ENCODE results near the gene DPPA2. TPM values are rescaled to one million over a fixed set of nuclear protein-coding genes. Genes with fewer than 3 reads are reported as not detected.

DPPA2 gene
- total and polyA plus RNA-seq, 2 of the 8 experiments (the other 6 are each of a cell fraction or from before 2014, with no cell fraction given): 7.8 to 12.6 TPM

DNA sequence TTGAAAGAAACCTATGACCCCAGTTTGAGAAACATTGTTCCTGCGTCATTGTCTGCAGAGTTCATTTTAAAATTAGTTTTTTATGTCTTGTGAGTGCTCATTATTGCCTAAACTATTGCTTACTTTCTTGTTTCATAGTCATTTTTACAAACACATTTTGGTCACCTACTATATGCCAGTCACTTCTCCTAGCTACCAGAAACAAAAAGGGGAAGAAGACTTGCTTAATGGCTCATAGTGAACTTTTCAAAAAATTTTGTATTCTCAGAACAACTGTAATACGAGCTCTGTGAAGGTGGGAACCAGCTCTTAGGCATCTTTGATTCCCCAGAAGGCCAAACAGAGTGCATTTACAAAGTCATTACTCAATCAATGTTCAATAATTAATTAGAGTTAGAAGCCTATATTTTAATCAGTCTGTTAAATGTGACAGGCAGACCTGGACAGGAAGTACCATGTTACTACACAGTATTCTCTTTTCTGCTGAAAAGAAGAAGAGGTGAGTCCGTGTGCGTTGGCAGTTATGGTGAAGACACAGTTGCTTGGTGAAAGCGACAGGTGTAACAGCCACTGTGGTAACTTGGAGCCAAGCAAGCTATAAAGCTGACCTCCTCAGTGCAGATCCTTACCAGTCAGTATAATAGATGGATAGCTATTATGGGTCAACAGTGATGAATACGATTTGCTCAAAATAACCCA is 46.6 kb downstream of the DPPA2 start:
- Histone ChIP-seq H3K9me3 (ENCODE audit: insufficient read depth in 2 of 2, low read depth in 1 of 2, low read length in 1 of 2) (no peaks in the 10 kb centered on the region), H4K8ac (ENCODE audit: extremely low read depth, insufficient read depth, low read length) (no peak overlapping the region), H2BK12ac (ENCODE audit: low read depth, low read length) (no peak overlapping the region), H2AFZ (ENCODE audit: low read length) (no peak overlapping the region), H3K23me2 (ENCODE audit: low read depth, low read length) (no peaks in the 10 kb centered on the region), H4K91ac (replicated peaks; ENCODE audit: insufficient read length, low read length) (no peak overlapping the region), H4K5ac (ENCODE audit: insufficient read length, low read depth, low read length) (no peak overlapping the region), H3K27me3 (replicated peaks in 1 of 4; ENCODE audit: control insufficient read depth in 3 of 4, extremely low read depth in 1 of 4, insufficient read depth in 3 of 4, low read length in 3 of 4) (no peaks in the 10 kb centered on the region), H3K79me1 (ENCODE audit: low read depth, low read length) (no peaks in the 10 kb centered on the region), H2BK5ac (ENCODE audit: low read depth, low read length) (no peak overlapping the region), H3K56ac (replicated peaks; ENCODE audit: insufficient read length, low read depth, low read length) (no peak overlapping the region), H3K18ac (ENCODE audit: extremely low read depth, low read length) (no peak overlapping the region), H3K4me2 (ENCODE audit: insufficient read depth in 1 of 2, low read depth in 2 of 2, low read length in 2 of 2) (no peak overlapping the region), H3K36me3 (ENCODE audit: control insufficient read depth in 2 of 4, insufficient read depth in 4 of 4, low read length in 3 of 4) (no peaks in the 10 kb centered on the region), H2BK20ac (ENCODE audit: low read length) (no peak overlapping the region), H3K9ac (replicated peaks in 1 of 4; ENCODE audit: extremely low read depth in 1 of 4, low read depth in 3 of 4, low read length in 3 of 4) (no peak overlapping the region), H3K14ac (ENCODE audit: insufficient read length) (no peak overlapping the region), H3K27ac (ENCODE audit: low read depth, low read length) (no peak overlapping the region), H2BK120ac (replicated peaks; ENCODE audit: low read depth, low read length) (no peak overlapping the region), H3K23ac (ENCODE audit: insufficient read length) (no peak overlapping the region), H4K20me1 (replicated peaks in 1 of 2; ENCODE audit: control insufficient read depth in 1 of 2, insufficient read depth in 2 of 2, low read length in 2 of 2) (no peaks in the 10 kb centered on the region), H2AK5ac (ENCODE audit: low read depth, low read length) (no peak overlapping the region), H3K79me2 (ENCODE audit: control insufficient read depth in 1 of 2, insufficient read depth in 2 of 2, low read length in 2 of 2) (no peaks in the 10 kb centered on the region), H3K4me1 (replicated peaks in 1 of 4; ENCODE audit: control insufficient read depth in 3 of 4, insufficient read depth in 4 of 4, low read length in 3 of 4) (no peaks in the 10 kb centered on the region), H2BK15ac (ENCODE audit: low read length) (0 out of 2 replicates have a peak overlapping the region, but pooled peaks have one; percentile 18), H3K4ac (replicated peaks; ENCODE audit: insufficient read length, low read depth, low read length) (no peak overlapping the region), H3K4me3 (ENCODE audit: extremely low read depth in 1 of 4, insufficient read depth in 2 of 4, low read depth in 3 of 4, low read length in 4 of 4) (no peak overlapping the region)
- POLR2A ChIA-PET (ENCODE audit: partially characterized antibody): no interaction called here
- DNase-seq (ENCODE audit: low read depth in 1 of 2, low spot score in 2 of 2): no peak
- CTCF ChIA-PET (ENCODE audit: partially characterized antibody): interaction anchor here (1.0 to 1.2 kb wide), 4 partner anchors 9 to 127 kb away, joined by 3 to 5 read pairs (median 3); no protein-coding TSS in a partner anchor
- no peak for TF ChIP-seq BCL11A (IDR thresholded peaks at IDR 0.05; ENCODE audit: low read depth in 2 of 2, low read length in 2 of 2)
- no peak for TF ChIP-seq EP300 (IDR thresholded peaks at IDR 0.05; ENCODE audit: borderline replicate concordance in 1 of 2, low read depth in 2 of 2, low read length in 2 of 2)
- no peak for TF ChIP-seq RBBP5 (IDR thresholded peaks at IDR 0.05; ENCODE audit: borderline replicate concordance, low read depth, low read length)
- 89% methylated on average over 6 of the region's 6 CpGs; no CpG with 5 or more reads in 1 of the 2 experiments for WGBS, 2 experiments (ENCODE audit: extremely low coverage in 1 of 2, insufficient coverage in 1 of 2, insufficient read length in 1 of 2, insufficient replicate concordance in 2 of 2, low coverage in 1 of 2, low lambda C conversion rate in 2 of 2, missing lambda C conversion rate in 1 of 2)
- no peak for FAIRE-seq
